NOMO-1 treated with dmso at 0.1 percent for 144 hours (cell line): ENCODE results near the gene ONECUT1.

Experiments
- DNase-seq: peaks from one replicate; lab custom pipeline; 2025; ENCODE audit not compliant: unreplicated experiment; lab: John Stamatoyannopoulos, UW

Gene ONECUT1

GRCh38 chr15:52797625-52798501 is 7.7 kb upstream of the ONECUT1 start:
- no peak for DNase-seq

DNA sequence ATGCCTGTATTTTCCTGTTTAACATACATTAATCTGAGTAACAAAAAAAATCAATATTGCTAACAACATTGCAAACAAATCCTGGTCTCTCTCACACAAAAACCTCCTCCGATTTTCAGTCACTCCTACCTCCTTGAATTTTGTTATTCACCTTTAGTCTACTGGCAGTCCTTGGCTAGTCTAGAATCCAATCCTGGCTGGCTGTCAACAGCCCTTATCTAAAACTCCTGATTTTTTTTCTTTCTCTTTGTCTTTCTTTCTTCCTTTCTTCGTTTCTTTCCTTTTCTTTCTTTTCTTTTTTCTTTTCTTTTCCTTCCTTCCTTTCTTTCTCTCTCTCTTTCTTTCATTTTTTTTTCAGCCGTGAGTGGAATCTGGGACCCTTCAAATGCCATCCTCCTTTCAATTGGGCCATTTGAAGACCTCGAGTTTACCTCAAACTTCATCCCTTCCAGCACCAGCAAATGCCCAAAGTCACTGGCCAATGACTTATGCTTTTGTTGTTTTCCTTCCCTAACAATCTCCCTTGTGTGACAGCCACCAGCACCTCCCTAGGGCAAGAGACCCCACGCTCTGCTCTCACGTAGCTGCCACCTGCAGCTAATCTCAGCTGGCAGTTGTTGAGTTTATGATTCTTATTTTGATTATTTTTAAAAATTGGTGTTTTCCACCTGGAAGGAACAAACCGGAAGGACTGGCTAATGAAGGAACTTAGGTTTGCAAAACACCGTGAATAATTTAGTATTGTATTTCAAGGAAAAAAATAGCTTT is 6.8 kb upstream of the ONECUT1 start:
- no peak for DNase-seq

- DNase-seq = no peak
Measured at GRCh38 chr15:52796228-52796521, 6.0 kb upstream of the ONECUT1 start.

- DNase-seq = no peak
Measured at GRCh38 chr15:52795464-52796227, 5.5 kb upstream of the ONECUT1 start.

- no peak for DNase-seq
Measured at GRCh38 chr15:52794665-52795463, 4.7 kb upstream of the ONECUT1 start.

- DNase-seq = no peak
Measured at GRCh38 chr15:52791776-52792175, 1.6 kb upstream of the ONECUT1 start.

DNA sequence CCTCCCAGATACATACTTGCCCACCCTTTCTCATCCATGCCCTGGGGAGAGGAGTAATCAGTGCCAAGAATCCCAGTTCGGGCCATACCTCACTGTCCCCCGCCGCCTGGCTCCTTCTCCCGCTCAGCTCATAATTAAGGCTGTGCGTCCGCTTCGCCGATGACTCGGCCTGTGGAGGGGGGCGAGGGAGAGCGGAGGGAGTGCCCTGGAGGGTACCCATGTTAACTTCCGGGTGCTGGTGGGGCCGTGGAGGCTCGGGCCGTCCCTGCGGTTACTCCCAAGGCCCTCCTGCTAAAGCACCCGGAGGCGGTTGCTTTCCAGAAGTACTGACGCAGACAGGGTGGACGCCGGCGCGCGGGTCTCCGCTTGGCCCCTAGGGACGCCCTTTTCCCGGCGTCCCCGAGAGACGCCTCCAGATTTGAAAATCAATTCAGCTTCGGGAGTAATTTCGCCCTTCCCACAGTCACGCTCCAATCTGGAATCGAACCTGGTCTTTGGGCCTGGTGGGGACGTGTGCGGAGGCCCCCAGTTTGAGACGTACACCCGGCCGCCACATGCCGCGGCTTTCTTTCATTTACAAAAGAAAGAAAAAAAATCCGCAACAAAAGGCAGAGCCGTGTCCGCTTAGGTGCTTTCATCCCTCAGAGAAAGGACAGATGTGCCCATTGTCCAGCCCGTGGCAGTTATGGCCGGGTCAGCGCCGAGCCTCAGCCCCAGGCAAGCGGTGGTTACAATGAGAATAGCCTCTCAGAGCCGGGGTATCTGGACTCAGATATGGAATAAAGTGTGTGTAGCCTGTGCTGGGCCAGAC is 1.0 kb upstream of the ONECUT1 start:
- no peak for DNase-seq

GRCh38 chr15:52789601-52790168 is 451 bp downstream of the ONECUT1 start:
- no peak for DNase-seq

- DNase-seq = no peak
Measured at GRCh38 chr15:52789008-52789600, 1.0 kb downstream of the ONECUT1 start.

DNA sequence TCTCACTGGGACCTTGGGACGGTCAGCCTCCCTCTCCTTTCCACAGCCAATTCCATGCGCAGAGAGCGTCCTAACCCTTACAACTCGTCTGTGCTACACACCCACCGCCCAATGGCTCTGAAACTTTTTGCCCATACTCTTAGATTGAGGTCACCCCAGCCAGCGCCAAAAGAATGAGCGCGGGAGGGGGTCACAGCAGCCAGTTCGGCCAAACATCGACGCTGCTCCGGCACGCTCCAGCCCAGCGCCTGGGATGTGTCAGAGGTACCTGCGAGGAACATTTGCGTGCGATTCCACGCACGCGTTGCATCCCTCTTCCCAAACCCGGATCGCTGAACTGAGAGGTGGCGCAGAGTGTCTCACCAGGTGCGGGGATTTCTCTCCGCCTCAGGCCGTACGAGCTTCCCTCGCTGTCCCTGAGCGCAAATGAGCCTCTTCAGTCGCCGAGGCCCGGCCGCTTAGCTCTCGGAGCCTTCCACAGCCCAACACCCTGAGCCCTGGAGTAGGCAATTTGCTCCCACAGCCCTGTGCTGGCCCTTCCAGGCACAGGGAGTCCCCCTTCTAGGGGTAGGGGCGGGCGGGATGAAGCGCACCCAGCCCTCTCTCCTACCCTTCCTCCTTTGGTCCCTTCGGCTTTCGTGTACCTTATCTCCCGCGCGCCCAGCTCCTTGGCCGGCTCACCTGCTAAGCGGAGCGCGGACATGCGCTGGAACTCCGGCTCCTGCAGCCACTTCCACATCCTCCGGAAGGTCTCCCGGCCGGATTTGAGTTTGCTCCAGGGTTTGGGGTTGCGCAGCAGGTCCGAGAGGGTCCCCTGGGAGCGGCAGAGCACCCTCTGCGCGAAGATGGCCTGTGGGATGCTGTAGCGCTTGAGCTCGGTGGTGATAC is 1.8 kb downstream of the ONECUT1 start:
- DNase-seq = no peak

GRCh38 chr15:52787549-52788098 is 2.5 kb downstream of the ONECUT1 start:
- DNase-seq = no peak

DNA sequence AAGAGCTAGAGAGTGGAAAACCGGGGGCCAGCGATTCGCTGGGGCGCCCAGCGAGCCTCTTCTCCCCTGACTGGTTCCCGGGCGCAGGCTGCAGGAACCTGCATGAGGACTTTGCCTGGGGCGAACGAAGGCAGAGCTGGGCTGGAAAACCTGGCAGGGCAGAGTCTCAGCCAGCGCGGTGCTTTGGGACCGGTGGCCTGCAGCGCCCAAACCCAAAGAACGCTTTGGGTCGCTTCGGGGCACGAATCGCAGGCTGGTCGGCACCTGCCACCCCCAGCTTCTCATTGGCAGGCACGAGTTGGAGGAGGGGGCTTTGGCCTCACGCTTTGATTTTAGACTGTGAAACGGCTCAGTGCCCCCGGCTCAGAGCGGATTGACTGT is 3.0 kb downstream of the ONECUT1 start:
- DNase-seq = no peak

- no peak for DNase-seq
Measured at GRCh38 chr15:52786436-52787122, 3.6 kb downstream of the ONECUT1 start.

- DNase-seq = no peak
Measured at GRCh38 chr15:52785672-52786406, 4.3 kb downstream of the ONECUT1 start.

DNA sequence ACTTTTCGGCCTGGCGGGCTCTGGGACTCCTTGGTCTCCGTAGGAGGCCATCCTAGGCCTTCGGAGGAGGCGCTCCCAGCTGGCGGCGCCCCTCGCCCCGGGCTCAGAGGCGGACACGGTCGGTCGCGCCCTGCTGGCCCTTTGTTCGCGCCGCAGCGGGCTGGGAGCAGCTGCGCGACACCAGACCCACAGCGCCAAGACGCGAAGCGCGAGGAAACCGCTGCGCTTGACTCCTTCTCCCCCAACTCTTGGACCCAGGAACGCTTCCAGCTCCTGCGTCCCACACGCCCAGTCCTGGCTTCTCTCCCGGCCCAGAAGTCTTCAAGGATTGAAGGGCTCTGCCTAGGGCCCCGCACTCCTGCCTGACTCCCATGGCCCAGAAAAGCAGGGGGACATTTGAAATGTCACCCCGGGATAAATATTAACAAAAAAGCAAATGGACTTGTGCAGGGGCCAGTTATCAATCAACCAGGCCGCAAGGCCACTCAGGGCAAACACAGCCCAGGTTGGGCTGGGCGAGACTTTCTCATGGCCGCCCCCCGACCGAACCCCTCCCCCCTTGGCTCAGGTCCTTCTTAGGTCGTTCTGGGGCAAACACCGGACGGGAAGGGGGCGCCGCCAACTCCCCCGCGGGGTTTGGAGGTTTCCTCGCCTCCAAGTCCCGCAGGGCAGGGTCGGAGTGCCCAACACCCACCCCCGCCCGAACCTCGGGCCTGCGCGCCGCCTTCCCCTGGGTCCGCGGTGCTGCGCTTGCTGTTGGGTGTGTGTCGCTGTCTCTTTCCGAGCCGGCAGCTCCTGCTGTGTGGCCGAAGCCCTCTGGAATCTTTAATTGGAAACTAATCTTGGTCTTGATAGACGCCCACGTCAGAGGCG is 5.1 kb downstream of the ONECUT1 start:
- no peak for DNase-seq
